Hematopoietic multipotent progenitor cell (in vitro differentiated cells): ENCODE measurements around the gene CASP1. TPM values are rescaled to one million over a fixed set of nuclear protein-coding genes. Genes with fewer than 3 reads are reported as not detected.
"Not testable (repeated sequence)": the region's sequence is repeated elsewhere in the genome, so short reads cannot be mapped to it uniquely, and the experiment has no call there.

Source experiments
- DNase-seq, 3 donors: peaks; one replicate each; pipeline ENCODE4 v3.0.0-alpha.2; 2011 to 2015; ENCODE audit warnings: low read depth in 2 of 3, low spot score in 2 of 3
- total RNA-seq: library from RNA; depleted of rRNA; stranded (reverse); fragments of >200 nt; gene quantifications from one replicate; pipeline ENCODE4 v1.2.3, GENCODE V29; 2012

CASP1 gene
- 13.5 TPM for total RNA-seq

- DNase-seq: peak in 2 of 3 donors; percentile 32 to 60
Observed at GRCh38 chr11:105034813-105035620, at the start of gene CASP1. TSS of gene CASP1 (minus strand) at chr11:105035144. CDS start at chr11:105035113, 31 bp downstream.

DNA sequence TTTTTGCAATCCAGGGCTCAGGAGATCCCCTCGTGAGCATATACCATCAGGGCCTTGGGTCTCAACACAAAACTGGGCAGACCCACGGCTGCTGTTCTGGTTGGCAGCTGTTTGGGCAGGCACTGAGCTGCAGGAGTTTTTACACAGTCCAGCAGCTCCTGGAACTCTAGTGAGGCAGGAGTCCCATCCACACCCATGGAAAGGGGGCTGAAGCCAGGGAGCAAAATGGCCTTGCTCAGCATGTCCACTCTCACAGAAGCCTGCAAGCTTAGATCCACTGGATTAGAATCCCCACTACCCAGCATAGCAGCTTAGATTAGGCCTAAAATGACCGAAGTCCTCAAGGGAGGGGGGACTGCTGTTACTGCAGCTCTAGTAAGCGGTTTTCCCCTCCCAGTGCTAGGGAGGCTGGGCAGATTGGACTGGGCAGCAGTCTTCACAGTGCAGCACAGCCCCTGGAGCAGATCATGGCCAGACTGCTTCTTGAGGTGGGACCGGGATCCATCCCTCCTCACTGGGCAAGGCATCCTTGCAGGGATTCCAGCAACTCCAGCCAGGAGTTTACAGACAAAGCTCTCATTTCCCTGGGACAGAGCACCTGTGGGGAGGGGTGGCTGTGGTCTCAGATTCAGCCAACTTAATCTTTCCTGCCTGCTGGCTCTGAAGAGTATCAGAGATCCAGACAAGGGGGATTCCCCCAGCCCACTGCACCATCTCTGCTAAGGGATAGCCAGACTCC lies 46.6 kb upstream of the CASP1 start:
- no peak for DNase-seq

- peak in 1 of 3 donors; percentile 10 for DNase-seq
Observed at GRCh38 chr11:105080171-105080906, 45.4 kb upstream of the CASP1 start.

DNA sequence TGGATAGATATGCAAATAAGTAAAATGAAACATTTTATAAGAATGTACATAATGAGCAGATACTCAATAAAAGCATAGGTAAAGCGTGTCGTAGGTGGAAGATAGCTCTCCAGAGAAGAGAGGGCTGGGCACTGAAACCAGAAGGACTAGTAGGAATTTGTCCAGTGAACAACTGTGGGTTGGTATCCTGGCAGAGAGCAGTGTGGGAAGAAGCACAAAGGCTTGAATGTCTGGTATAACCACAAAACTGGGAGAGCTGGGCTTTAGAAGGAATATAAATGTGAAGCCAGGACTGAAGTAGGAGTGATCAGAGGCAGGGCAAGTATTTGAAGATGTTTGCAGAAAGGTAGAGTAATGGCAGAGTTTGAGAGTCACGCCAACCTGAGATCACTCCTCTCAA lies 43.3 kb upstream of the CASP1 start:
- no peak for DNase-seq

GRCh38 chr11:105077141-105077790 lies 42.3 kb upstream of the CASP1 start:
- DNase-seq: not testable (repeated sequence)

DNA sequence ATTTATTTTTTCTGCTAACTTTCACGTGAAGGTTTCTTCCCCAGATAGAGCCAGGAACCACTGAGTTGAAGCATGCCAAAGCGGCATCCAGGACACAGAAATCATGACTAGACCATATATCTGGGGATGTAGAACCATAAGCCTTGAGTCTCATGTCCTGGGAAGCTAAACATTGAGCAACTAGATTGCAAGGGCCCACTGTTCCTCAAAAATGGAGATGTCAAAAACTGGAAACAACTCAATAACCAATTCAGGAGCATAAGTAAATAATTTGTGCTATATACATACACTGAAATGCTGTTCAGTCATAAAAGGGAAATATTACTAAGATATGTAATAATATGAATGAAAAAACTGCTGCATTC lies 39.2 kb upstream of the CASP1 start:
- DNase-seq: no peak

DNA sequence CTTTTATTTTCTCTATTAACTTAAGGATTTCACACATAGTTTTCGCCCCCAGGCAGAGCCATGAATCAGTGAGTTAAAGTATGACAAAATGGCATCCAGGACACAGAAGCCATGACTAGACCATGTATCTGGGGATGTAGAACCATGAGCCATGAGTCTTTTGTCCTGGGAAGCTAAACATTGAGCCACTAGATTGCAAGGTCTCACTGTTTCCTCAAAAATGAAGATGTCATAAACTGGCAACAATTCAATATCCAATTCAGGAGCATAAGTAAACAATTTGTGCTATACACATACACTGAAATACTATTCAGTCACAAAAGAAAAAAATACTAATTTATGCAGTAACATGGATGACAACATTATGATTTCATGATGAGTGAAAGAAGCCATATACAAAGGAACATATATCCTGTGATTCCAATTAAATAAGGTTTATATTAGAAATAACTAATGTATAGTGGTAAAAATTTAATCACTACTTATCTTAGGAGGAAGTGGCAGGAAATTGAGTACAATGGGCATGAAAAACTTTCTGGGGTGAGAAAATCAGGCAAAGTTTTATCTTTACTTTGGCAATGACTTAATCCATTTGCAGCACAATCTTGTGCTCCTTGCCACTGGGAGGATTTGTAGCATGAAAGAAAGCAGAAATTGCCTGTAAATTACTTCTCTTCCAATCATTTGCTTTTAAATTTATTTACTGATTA lies 38.7 kb upstream of the CASP1 start:
- no peak for DNase-seq

DNA sequence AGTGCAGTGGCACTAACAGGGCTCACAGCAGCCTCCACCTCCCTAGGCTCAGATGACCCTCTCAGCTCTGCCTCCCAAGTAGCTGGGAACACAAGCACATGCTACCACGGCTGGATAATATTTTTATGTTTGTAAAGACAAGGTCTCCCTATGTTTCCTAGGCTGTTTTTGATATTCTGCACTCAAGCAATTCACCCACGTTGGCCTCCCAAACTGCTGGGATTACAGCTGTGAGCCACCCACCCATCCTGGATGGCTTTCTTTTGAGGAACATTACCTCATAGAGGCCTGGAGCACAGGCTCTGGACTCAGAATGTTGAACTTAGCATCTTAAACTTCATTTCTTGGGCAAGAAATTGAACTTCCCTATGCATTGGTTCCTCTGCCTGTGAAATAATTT lies 37.1 kb upstream of the CASP1 start:
- DNase-seq: not testable (repeated sequence)

DNA sequence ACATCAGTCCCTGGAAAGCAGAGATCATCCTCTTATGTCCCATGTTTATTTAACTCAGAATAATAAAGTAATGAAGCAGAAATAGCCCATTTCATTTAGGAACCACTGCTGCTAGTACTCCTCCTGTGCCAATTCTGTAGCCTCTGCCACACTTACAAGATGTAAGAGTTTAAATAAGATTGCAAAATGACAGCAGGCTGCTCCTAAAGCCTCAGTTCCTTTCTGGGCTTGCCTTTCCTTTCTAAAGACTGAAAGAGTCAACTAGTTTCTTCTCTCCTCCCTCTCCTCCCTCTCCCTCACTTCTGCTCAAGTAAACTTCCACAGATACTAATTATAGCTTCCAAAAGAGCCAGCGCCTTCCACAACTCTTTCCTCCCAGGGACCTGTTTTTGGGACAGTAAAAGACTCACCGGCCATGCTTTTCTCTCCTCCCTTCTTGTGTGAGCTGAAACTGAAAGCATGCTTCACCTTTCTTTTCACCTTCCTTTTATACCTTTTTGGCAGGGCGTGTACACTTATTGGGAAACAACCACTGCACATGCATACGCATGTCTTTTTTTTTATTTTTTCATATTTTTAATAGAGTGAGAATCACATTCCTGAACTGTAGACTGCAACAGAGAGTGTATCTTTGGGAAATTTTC lies 36.3 kb upstream of the CASP1 start:
- DNase-seq: no peak

- no peak for DNase-seq
Observed at GRCh38 chr11:105070306-105070705, 35.4 kb upstream of the CASP1 start.

DNA sequence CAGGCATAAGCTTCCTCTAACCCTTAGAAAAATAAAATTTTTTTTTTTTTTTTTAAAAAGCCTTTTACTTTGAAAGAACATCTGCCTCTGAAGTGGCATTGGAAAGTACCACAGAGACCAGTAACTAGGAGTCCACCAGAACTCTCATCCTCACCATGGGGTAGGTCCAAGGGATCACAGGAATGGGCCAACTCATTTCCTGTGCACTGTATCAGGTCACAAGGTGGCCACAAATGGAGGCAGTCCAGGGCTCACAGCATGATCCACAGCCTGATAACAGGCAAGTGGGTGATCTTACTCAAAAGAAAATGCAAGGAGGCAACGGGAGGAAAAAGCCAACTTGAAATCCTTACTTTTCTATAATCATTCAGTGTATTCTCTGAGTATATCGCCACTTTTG lies 34.8 kb upstream of the CASP1 start:
- DNase-seq: not testable (repeated sequence)

DNA sequence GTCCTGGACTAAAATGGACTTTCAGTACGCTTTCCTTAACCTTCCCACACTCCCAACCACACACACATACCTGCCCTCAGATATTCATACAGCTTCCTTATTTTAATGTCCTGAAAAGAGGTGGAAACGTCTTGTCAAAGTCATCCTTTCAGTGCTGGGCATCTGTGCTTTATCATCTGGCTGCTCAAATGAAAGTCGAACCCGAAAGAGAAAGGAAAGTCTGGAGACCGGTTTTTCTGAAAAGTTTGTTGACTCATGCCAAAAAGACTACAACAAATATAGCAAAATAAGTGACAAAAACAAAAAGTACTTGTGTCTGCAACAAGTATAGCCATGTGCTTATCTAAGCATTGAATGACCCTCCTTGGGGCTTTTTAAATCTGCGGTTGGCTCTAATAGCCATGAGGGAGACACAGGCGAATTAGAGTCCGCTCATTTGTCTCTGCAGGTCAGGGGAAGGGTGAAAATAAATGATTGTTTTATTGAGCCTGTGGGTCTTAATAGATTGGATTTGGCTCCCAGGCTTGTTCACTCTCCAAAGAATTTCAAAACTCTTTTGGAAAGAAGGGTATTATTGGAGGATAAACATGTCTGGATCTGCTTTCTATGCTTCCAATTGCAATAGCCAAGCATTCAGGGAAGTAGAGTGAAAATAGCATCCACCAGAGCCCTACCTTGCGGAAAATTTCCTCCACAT lies 28.4 kb upstream of the CASP1 start:
- not testable (repeated sequence) for DNase-seq

DNA sequence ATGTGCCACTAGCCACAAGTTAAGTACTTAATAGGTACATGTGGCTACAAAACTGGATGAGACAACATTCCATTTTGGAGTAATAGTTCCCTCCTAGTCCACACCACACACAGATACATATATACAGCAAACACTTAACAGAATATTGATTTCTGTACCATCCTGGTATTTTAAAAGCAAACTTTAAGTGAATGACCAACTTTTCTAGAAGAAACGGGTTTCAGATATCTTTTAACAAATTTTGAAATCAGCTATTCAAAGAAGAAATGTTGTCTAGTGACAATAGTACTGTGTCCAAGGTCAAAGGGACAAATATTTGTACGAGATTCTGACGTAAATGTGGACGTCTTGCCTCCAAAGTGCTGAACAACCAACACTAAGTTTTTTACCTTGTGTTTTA lies 22.5 kb upstream of the CASP1 start:
- no peak for DNase-seq

DNA sequence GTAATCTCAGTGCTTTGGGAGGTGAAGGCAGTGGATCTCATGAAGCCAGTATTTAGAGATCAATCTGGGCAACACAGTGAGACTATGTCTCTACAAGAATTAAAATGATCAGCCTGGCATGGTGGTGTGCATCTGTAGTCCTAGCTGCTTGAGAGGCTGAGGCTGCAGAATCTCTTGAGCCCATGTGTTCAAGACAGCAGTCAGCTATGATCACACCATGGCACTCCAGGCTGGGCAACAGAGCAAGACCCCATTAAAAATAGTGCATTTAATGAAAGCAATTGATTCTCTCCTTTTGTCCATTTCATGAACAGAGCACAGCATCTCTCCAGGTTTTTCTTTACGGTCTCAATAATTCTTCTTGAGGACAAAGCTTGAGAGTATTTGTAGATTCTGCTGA lies 21.5 kb upstream of the CASP1 start:
- no peak for DNase-seq

DNA sequence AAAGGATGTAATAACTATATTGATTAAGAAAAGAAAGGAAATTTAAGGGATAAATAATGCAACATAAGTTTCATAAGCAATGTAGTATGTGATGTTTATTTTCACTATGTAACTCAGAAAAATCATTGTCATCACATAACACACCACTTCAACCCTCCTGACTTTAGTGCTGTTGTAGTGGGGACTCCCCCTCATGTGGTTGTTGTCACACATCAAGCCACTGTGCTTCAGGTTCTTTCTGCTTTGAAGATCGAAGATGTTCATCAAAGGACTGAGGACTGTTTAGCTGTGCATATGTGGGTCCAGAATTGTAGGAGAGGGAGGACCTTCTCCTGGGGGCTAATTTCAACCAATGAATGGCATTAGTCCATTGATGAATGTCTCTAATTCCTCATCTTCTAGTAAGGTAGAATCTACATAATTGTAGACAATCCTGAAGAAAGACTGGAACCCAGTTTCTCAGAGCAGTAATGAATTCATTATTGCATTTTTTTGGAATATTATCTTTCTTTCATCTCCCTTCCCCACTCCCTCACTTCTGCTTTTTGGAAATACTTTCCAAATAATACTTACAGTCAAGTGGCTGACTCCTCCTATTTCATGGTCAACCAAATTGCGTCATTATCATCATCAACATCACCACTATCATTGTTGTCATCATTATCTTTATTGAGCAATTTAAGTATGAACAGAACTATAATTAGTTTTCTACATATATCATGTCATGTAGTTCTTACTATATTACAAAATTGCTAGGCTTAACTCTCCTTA lies 20.0 kb upstream of the CASP1 start:
- no peak for DNase-seq

GRCh38 chr11:105052487-105052886 lies 17.5 kb upstream of the CASP1 start:
- no peak for DNase-seq

DNA sequence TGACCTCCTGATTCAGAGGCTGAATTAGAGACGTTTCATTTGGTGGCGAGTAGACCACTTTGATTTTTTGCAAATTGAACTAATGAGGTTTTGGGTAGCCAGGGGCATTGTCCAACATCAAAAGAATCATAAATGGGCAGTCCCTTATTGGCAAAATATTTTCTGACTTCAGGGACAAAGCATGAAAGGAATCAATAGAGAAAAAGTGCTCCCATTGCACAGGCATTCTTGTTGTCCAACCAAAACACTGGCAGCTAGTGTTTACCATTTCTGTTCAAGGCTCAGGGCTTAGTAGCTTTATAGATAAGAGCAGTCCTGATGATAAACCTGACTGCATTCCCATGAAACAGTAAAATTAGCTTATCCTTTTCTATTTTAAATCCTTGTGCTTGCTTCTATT lies 16.6 kb upstream of the CASP1 start:
- DNase-seq: no peak

DNA sequence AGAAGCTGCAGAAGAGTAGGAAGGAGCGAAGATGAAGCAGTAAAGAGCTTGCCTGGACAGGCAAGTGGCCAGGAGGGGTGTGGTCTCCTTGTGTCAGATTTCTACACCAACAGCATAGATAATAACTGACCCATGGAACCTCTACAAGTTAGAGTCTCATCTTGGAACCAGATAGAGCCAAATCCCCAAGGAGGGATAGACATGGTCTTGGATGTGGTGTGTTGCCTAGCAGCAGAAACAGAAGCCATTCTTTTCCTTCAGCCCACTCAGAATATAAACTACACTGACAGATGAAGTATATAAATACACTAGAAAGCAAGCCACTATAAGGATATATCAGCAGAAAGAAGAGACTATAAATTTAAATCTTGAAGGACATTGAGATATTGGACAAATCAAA lies 14.5 kb upstream of the CASP1 start:
- no peak for DNase-seq
